Activated CD4-positive, alpha-beta T cell treated with anti-CD3 and anti-CD28 coated beads, Interleukin-2, amount 50 U/mL, for 1 hour (primary cell): ENCODE results near the gene PCNX4.

Source experiments
- DNase-seq: peaks from one replicate; pipeline ENCODE4 v3.0.0-alpha.2; 2020

The PCNX4 gene

GRCh38 chr14:60106339-60106738 lies 14.6 kb downstream of the PCNX4 start:
- DNase-seq = no peak

- no peak for DNase-seq
Observed at GRCh38 chr14:60107477-60107876, 15.8 kb downstream of the PCNX4 start.

- DNase-seq = no peak
Observed at GRCh38 chr14:60111732-60112131, 20.0 kb downstream of the PCNX4 start.

- no peak for DNase-seq
Observed at GRCh38 chr14:60114881-60115280, 23.2 kb downstream of the PCNX4 start.

- DNase-seq = no peak
Observed at GRCh38 chr14:60116181-60116580, 24.5 kb downstream of the PCNX4 start.

- DNase-seq = no peak
Observed at GRCh38 chr14:60125918-60126317, 34.2 kb downstream of the PCNX4 start.

GRCh38 chr14:60133487-60133886 lies 41.8 kb downstream of the PCNX4 start:
- DNase-seq = no peak

- DNase-seq = no peak
Observed at GRCh38 chr14:60134702-60135101, 43.0 kb downstream of the PCNX4 start.

GRCh38 chr14:60151715-60152114 lies 60.0 kb downstream of the PCNX4 start:
- DNase-seq = peak; percentile 64

- no peak for DNase-seq
Observed at GRCh38 chr14:60153991-60154390, 62.3 kb downstream of the PCNX4 start.

GRCh38 chr14:60154671-60155070 lies 62.9 kb downstream of the PCNX4 start:
- DNase-seq = no peak

GRCh38 chr14:60160422-60160821 lies 68.7 kb downstream of the PCNX4 start:
- no peak for DNase-seq

GRCh38 chr14:60161196-60162107 lies 69.7 kb downstream of the PCNX4 start:
- no peak for DNase-seq

GRCh38 chr14:60163693-60164092 lies 72.0 kb downstream of the PCNX4 start:
- DNase-seq = no peak

- DNase-seq = no peak
Observed at GRCh38 chr14:60164404-60164711, 72.6 kb downstream of the PCNX4 start.

GRCh38 chr14:60164712-60165546 lies 73.2 kb downstream of the PCNX4 start, which contains the start of gene DHRS7:
Gene DHRS7, minus strand, starts transcription at chr14:60165398. Its CDS starts 89 bp downstream, at chr14:60165309.
- peak; percentile 51 for DNase-seq

- DNase-seq = no peak
Observed at GRCh38 chr14:60165547-60165876, 73.8 kb downstream of the PCNX4 start.

GRCh38 chr14:60166142-60166541 lies 74.4 kb downstream of the PCNX4 start:
- DNase-seq = no peak

- no peak for DNase-seq
Observed at GRCh38 chr14:60169722-60170121, 78.0 kb downstream of the PCNX4 start.

- no peak for DNase-seq
Observed at GRCh38 chr14:60170948-60171347, 79.2 kb downstream of the PCNX4 start.

- no peak for DNase-seq
Observed at GRCh38 chr14:60171690-60172089, 80.0 kb downstream of the PCNX4 start.

- no peak for DNase-seq
Observed at GRCh38 chr14:60174352-60175254, 82.9 kb downstream of the PCNX4 start.
